Sigmoid colon (tissue), 7 donors: ENCODE measurements around the gene BOLA1. TPM values are rescaled to one million over a fixed set of nuclear protein-coding genes. Genes with fewer than 3 reads are reported as not detected.

Experiments
- DNase-seq: peaks from one replicate; pipeline ENCODE4 v3.0.0-alpha.2; 2019
- H3K27ac ChIP-seq, 4 donors: fragments of 200-600 bp; sonication (generic); one replicate each; pipeline ENCODE4 v1.5.1; 2016 to 2019; ENCODE audit warnings: mild to moderate bottlenecking in 1 of 4
- H3K27me3 ChIP-seq, 3 donors: fragments of 200-600 bp; sonication (generic); one replicate each; pipeline ENCODE4 v1.5.1; 2019; ENCODE audit warnings: mild to moderate bottlenecking in 1 of 3
- H3K36me3 ChIP-seq, 4 donors: fragments of 200-600 bp; sonication (generic); one replicate each; pipeline ENCODE4 v1.5.1; 2016 to 2019
- H3K4me1 ChIP-seq, 4 donors: fragments of 200-600 bp; sonication (generic); one replicate each; pipeline ENCODE4 v1.5.1; 2017 to 2019
- H3K4me3 ChIP-seq, 4 donors: fragments of 200-600 bp; sonication (generic); one replicate each; pipeline ENCODE4 v1.5.1; 2017 to 2019; ENCODE audit warnings: mild to moderate bottlenecking in 2 of 4, moderate library complexity in 1 of 4
- H3K9me3 ChIP-seq, 4 donors: fragments of 200-600 bp in 3 of 4; sonication (generic) in 3 of 4; one replicate each; pipeline versions ENCODE4 v1.5.1 to v1.6.1; 2013 to 2019
- CTCF ChIP-seq, 4 experiments: fragments of 450-650 bp in 3 of 4; fragments of 200-600 bp in 1 of 4; IDR thresholded peaks; one replicate each; pipeline ENCODE4 v1.5.1; 2016 to 2019; ENCODE audit warnings: antibody characterized with exemption in 4 of 4, mild to moderate bottlenecking in 3 of 4, moderate library complexity in 2 of 4
- EP300 ChIP-seq, 4 donors: sonication (generic); formaldehyde crosslinking; IDR thresholded peaks; one replicate each; pipeline ENCODE4 v1.6.1; 2017; ENCODE audit warnings: antibody characterized with exemption in 4 of 4
- POLR2A ChIP-seq, 2 donors: fragments of 450-650 bp; IDR thresholded peaks; one replicate each; pipeline ENCODE4 v1.6.1; 2016; ENCODE audit warnings: antibody characterized with exemption in 2 of 2, mild to moderate bottlenecking in 2 of 2, moderate library complexity in 2 of 2
- POLR2AphosphoS5 ChIP-seq, 4 donors: sonication (generic); formaldehyde crosslinking; IDR thresholded peaks; one replicate each; pipeline ENCODE4 v1.6.1; 2017; ENCODE audit warnings: antibody characterized with exemption in 4 of 4
- WGBS, 2 donors: extraction: QIAGEN DNeasy Blood & Tissue Kit; methylation state at CpG; one replicate each; pipeline ENCODE4 v1.1.7; 2013; 5-methylcytosine and 5-hydroxymethylcytosine counted together
- intact Hi-C: fragments of 100-400 bp; cut with DNase I; formaldehyde crosslinking; loops from one replicate; pipeline ENCODE4 v1.15.1; 2023
- polyA plus RNA-seq, 3 donors: library from polyadenylated mRNA; stranded (reverse); fragments of 200-250 nt; gene quantifications; one replicate each; pipeline ENCODE4 v1.2.3, GENCODE V29; 2013
- total RNA-seq, 4 donors: library from RNA; depleted of rRNA; stranded (reverse); fragments of >200 nt; gene quantifications; one replicate each; pipeline ENCODE4 v1.1.0, GENCODE V29; 2016
- donor health status: healthy with polysubstance abuse.
- donor health status: Bipolar disorder and iron deficiency.
- donor health status: healthy.

BOLA1 gene
- total and polyA plus RNA-seq, 7 donors: 19.2 to 61.4 (median 36.0) TPM

GRCh38 chr1:149928401-149928724 is 29.0 kb downstream of the BOLA1 start:
- Histone ChIP-seq H3K36me3 (peaks cover 26 to 74% (median 36%) of the 10 kb centered on the region in 4 donors), H3K27ac (peak overlapping the region; percentile 95 to 97 (median 96)), H3K9me3 (no peaks in the 10 kb centered on the region), H3K4me1 (peaks cover 0 to 39% (median 34%) of the 10 kb centered on the region in 4 donors), H3K27me3 (no peaks in the 10 kb centered on the region), H3K4me3 (peak overlapping the region; percentile 74 to 94 (median 92))
- DNase-seq: no peak
- TF ChIP-seq CTCF (IDR thresholded peaks at IDR 0.05) (no peak), POLR2A (IDR thresholded peaks at IDR 0.05) (no peak), EP300 (IDR thresholded peaks at IDR 0.05) (no peak), POLR2AphosphoS5 (IDR thresholded peaks at IDR 0.05) (no peak)
- 10 to 21% methylated on average over 1 of the region's 1 CpG for WGBS, 2 donors
- intact Hi-C loops: no loop called here

GRCh38 chr1:149929856-149930255 is 30.5 kb downstream of the BOLA1 start:
- Histone ChIP-seq H3K36me3 (peaks cover 12 to 64% (median 21%) of the 10 kb centered on the region in 4 donors), H3K9me3 (no peaks in the 10 kb centered on the region), H3K27ac (peak overlapping the region in 3 of 4 donors; percentile 96 to 97 (median 96)), H3K4me3 (no peak overlapping the region), H3K27me3 (no peaks in the 10 kb centered on the region), H3K4me1 (peaks cover 0 to 36% (median 31%) of the 10 kb centered on the region in 4 donors)
- no peak for DNase-seq
- WGBS, 2 donors: 74 to 90% methylated on average over 2 of the region's 2 CpGs
- intact Hi-C loops: no loop called here
- TF ChIP-seq CTCF (IDR thresholded peaks at IDR 0.05) (no peak), POLR2A (IDR thresholded peaks at IDR 0.05) (no peak), EP300 (IDR thresholded peaks at IDR 0.05) (no peak)

- DNase-seq: no peak
- intact Hi-C loops: no loop called here
- TF ChIP-seq EP300 (IDR thresholded peaks at IDR 0.05): no peak
- no peak for TF ChIP-seq POLR2AphosphoS5 (IDR thresholded peaks at IDR 0.05)
- TF ChIP-seq POLR2A (IDR thresholded peaks at IDR 0.05): no peak
- no peak for TF ChIP-seq CTCF (IDR thresholded peaks at IDR 0.05)
- 82 to 83% methylated on average over 13 of the region's 13 CpGs for WGBS, 2 donors
- no peaks in the 10 kb centered on the region for H3K9me3 ChIP-seq
- no peak overlapping the region for H3K4me3 ChIP-seq
- no peaks in the 10 kb centered on the region for H3K27me3 ChIP-seq
- peaks cover 0 to 49% (median 7%) of the 10 kb centered on the region in 4 donors for H3K36me3 ChIP-seq
- H3K27ac ChIP-seq: no peak overlapping the region
- H3K4me1 ChIP-seq: peaks cover 0 to 33% (median 31%) of the 10 kb centered on the region in 4 donors
Observed at GRCh38 chr1:149931212-149931790, 31.9 kb downstream of the BOLA1 start.

- intact Hi-C loops: no loop called here
- WGBS, 2 donors: 22 to 77% methylated on average over 8 of the region's 8 CpGs
- no peak for DNase-seq
- H3K27me3 ChIP-seq: no peaks in the 10 kb centered on the region
- H3K36me3 ChIP-seq: peaks cover 0 to 45% (median 4%) of the 10 kb centered on the region in 4 donors
- H3K27ac ChIP-seq: no peak overlapping the region
- H3K4me1 ChIP-seq: peaks cover 0 to 32% (median 29%) of the 10 kb centered on the region in 4 donors
- no peak overlapping the region for H3K4me3 ChIP-seq
- TF ChIP-seq CTCF (IDR thresholded peaks at IDR 0.05) (no peak), POLR2AphosphoS5 (IDR thresholded peaks at IDR 0.05) (no peak), POLR2A (IDR thresholded peaks at IDR 0.05) (no peak), EP300 (IDR thresholded peaks at IDR 0.05) (no peak)
- H3K9me3 ChIP-seq: no peaks in the 10 kb centered on the region
Observed at GRCh38 chr1:149932474-149932873, 33.1 kb downstream of the BOLA1 start.

GRCh38 chr1:149933208-149933607 is 33.8 kb downstream of the BOLA1 start:
- H3K27ac ChIP-seq: no peak overlapping the region
- H3K27me3 ChIP-seq: no peaks in the 10 kb centered on the region
- DNase-seq: no peak
- TF ChIP-seq POLR2A (IDR thresholded peaks at IDR 0.05) (no peak), POLR2AphosphoS5 (IDR thresholded peaks at IDR 0.05) (no peak), EP300 (IDR thresholded peaks at IDR 0.05) (no peak), CTCF (IDR thresholded peaks at IDR 0.05) (no peak)
- H3K36me3 ChIP-seq: peaks cover 0 to 45% (median 4%) of the 10 kb centered on the region in 4 donors
- H3K9me3 ChIP-seq: no peaks in the 10 kb centered on the region
- WGBS, 2 donors: 88 to 93% methylated on average over 4 of the region's 4 CpGs
- H3K4me1 ChIP-seq: peaks cover 0 to 36% (median 32%) of the 10 kb centered on the region in 4 donors
- no peak overlapping the region for H3K4me3 ChIP-seq
- intact Hi-C loops: no loop called here
